HG03432 (cell line): ENCODE results near the gene OR2S2.

Experiments
- ATAC-seq: cut with Tn5 transposase; IDR thresholded peaks from one replicate; pipeline ENCODE4 v1.9.1; 2021; ENCODE audit warnings: mild to moderate bottlenecking, moderate library complexity; ENCODE audit not compliant: unreplicated experiment

The OR2S2 gene

DNA sequence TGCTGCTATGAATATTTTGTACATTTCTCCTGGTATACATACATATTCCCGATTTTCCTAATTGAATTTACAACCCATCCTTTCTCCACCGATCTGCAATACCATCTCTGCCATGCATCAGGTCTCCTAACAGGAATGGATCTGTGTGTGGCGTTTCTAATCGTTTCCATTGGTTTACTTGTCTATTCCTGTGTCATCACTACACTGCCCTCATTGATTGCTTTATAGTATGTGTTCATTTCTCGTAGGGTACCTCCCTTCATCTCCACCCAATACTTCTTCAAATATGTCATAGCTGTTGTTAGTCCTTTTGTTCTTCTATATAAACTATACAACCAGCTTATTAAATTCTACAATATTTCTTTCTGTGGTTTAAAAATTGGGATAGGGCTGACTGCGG, 7.1 kb upstream of the OR2S2 start:
- ATAC-seq: no peak

DNA sequence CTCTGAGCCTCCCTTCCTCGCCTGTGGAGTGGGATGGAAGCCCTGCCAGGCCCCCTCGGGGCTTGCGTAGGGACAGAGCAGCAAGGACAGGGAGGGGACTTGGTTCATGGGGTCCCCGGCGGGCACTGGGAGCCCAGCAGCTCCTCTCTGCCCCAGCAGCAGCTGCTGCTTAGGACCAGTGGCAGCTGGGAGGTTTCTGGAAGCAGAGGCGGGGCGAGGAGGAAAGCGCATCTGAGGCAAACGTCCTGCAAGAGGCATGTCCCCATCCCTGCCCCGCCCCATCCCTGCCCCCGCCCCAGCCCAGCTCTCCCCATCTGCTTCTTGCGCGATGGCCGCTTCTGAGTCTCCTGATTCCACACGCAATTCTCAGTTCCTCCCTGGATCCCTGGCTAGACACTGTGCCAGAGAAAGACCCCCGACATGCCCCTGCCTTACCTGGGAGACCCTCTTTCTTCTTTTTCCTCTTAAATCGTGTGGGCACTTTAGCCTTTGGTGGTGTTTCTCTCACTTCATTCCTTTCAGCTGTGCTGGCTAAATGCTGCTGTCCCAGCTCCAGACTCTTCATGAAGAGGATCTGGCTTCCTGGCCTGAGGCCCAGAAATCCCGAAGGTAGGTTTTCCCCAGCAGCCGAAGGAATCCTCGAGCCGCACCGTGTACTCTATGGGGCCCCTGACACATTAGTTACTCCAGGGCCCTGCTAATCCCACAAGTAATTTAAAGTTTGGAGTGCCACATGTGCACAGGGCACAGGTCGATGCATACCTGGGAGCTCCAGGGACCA, 4.4 kb upstream of the OR2S2 start:
- no peak for ATAC-seq

GRCh38 chr9:35960039-35960655, 2.2 kb upstream of the OR2S2 start:
- ATAC-seq: no peak

DNA sequence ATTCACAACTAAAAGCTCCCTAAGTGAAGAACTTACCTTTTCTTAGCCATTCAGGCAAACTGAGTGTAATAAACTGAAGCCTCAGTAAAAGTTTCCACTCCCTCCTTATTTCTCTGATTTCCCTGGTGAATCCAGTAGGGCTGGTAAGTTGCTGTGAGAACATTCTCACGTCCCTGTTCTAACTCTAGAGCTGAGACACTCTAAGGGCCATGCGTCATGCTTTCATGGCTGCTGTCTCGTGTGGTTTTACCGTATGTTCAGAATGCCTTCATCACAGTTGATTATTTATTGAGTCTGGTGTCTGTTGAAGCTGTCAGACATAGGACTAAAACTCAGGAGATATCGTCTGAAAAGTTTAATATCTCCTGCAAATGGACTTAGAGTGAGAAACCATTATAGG, 1.3 kb downstream of the OR2S2 start:
- no peak for ATAC-seq

DNA sequence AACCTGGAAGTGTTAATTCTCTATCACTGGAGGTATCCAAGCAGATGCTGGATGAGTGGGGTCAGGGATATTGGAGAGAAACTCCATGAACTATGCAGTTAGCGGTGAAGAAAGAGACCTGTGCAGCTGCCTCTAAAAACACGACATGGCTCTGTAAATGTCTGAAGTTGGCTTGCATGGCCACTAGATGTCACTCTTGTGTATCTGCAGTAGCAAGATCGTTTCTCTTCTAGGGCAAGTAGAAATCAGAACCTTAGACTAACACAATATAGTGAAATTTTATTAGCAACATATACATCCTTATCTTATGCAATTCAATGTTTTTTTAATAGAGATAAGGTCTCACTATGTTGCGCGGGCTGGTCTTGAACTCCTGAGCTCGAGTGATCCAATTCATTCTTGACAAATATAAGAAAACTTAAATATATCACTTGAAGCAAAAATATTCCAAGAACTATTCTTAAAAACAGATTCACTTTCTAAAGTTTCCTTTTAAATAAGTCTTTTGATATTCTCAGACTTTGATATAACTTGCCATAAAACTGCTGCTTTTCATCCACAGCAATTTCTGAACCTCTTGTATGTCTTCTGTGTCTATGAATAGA, 2.9 kb downstream of the OR2S2 start:
- no peak for ATAC-seq

GRCh38 chr9:35952526-35953191, 5.3 kb downstream of the OR2S2 start:
- ATAC-seq: no peak

DNA sequence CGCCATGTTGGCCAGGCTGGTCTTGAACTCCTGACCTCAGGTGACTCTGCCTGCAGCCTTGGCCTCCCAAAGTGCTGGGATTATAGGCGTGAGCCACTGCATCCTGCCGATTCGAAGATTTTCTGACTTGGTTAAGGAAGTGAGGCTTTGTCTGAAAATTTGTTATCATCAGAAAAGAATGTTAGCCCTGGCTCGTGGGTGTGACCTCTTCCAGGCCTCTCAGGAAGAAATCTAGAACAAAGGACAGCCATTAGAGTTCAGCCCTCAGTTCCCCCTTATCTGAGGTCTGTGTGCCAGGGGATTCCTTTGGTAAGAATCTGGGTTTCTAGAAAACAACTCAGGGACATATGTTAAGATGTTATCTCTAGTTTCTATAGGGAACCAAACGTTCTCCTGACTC, 6.2 kb downstream of the OR2S2 start:
- ATAC-seq: no peak

GRCh38 chr9:35948901-35949318, 9.0 kb downstream of the OR2S2 start:
- ATAC-seq: no peak

DNA sequence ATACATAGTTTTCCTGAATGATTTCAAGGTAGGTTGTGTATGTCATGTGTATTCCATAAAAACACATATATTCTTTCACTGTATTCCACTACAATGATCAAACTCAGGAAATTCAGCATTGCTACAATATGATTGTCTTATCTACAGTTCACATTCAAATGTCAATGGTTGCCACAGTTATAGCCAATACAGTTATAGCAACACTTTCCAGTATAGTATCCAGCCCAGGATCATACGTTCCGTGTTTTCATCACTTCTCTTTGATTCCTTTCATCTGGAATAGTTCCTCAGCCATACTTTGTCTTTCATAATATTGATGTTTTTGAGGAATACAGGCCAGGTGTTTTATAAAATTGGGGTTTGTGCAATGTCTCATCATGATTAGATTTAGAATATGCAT, 9.5 kb downstream of the OR2S2 start:
- no peak for ATAC-seq

GRCh38 chr9:35945341-35946018, 12.5 kb downstream of the OR2S2 start:
- no peak for ATAC-seq

DNA sequence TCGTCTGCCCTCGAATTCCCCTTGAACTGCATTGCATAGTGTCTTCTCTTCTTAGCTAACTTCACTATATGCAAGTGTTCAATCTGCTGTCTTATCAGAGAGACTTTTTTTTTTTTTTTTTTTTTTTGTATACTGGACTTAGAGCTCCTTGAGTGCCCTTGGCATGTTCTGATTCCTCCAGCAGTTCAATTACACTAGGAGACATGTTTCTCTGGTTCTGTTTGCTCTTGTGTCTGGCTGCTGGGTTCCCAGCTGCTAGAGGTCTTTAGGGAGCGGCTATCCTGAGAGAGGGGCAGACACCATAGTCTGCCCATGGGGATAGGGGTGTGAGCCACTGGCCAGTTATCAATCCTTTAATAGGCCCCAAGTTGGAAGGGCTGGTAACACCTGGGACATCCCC, 13.1 kb downstream of the OR2S2 start:
- no peak for ATAC-seq

DNA sequence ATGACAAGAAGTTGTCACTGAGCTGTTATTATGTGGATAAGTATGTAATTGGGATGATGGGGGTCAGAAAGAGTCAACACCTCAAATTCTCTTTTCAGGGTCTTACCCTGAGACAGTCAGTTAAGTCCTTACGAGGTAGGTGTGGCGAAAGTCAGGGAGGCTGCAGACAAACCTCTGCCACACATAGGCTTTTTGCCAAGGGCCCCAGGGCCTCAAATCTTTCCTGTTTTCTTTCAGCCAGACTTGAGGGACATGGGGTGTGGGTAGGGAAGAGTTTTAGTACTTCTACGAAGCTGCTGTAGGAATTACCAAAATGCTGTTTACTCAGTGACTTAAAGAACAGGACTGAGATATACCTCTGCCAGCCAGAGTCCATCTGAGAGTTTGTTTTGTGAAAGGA, 13.8 kb downstream of the OR2S2 start:
- ATAC-seq: no peak

- no peak for ATAC-seq
Observed at GRCh38 chr9:35942286-35942685, 15.7 kb downstream of the OR2S2 start.

GRCh38 chr9:35940458-35941407, 17.2 kb downstream of the OR2S2 start:
- ATAC-seq: no peak

DNA sequence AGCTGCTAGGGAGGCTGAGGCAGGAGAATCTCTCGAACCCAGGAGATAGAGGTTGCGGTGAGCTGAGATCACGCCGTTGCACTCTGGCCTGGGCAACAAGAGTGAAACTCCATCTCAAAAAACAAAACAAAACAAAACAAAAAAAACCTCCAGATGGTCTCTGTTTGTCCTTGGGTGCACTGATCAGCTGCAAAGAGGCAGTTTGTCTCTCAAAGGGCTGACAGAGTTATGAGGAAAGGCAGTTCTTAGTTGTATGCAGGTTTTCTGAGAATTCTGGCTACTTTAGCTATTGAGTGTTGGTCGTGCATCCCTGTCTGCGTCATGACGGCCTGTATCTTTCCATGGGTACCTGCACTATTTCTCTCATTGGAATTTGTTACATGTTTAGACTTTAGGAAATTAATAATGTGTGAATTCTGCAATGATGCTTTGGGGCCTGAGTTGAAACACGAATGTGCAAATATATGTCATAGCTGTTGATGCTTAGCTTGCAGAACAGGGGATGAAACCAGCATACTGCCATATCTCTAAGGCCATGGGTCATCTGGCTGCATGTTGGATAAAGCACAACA, 18.2 kb downstream of the OR2S2 start:
- no peak for ATAC-seq

DNA sequence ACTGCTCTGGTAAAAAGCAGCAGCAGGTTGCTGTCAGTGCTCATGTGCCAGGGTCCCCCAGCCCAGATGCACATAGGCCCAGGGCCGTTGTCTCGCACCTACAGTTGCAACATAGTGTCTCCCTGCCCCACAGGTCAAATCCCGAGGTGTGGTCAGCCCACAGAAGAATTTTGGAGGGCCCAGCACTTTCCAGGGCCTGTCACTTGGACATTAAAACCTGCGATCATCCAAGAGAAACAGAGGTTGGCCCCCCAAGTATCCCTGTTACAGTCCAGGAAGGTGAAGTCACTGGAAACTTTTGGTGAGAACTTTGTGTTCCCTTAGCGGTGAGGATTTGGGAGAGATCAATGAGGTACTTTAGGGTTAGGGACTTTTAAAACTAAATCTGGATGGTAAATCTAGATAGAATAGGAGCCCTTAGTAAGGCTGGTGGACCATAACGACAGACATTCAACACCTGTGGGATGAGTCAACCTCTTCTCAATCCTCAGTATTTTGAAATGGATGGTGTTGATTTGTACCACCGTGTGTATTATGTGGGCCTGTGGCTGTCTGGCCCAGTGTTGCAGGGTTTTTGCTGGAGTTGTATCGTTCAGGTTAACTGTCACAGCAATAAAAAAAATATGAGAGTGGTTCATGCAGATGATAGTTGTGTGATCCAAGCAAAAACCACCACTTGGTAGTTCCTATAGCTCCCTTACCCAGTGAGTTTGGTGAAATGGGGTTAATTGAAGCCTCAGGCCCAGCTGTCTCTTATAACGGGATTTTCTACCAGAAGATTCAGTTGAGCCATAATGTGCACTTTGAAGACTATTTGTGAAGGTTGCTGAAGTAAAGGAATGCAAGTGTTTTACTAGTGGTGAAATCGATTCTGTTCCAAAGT, 19.2 kb downstream of the OR2S2 start:
- no peak for ATAC-seq

- ATAC-seq: no peak
Observed at GRCh38 chr9:35937227-35937626, 20.7 kb downstream of the OR2S2 start.

DNA sequence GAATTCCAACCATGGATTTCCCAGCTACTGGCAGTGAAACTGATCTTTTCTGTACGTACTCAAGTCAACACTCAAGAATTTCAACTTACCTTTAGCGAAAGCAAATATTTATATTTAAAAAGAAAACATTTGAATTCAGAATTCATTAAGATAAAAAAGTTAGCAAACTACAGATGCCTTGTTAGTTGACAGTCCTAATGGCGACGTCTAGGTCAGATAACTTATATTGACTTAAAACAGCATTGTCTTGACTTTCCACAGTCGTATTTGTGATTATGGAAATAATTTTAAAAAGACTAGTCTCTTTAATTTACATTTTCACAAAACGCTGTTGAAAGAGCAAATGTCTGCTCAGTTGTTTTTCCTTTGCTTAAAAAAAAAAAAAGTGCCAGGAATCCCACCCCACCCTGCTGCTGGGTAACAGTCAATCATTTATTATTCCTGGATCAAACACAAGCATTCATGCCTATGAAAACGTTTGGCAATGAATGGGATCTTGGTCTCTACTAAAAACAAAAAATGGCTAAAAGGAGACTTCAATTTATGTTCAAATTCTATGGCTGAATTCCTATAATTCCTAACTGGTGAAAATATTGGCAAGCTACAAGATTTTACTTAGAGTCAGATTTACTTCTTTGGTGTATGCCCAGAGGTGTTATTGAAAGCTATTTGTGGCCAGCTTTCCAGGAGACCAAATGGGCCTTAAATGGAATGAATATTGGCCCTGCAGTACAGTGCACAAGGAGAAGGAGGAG, 22.0 kb downstream of the OR2S2 start:
- no peak for ATAC-seq
